Erythroblast (primary cell): Measurements from ENCODE around the gene ASPHD2.

Experiments
- GATA1 ChIP-seq: IDR thresholded peaks from 2 replicates; pipeline ENCODE4 v1.6.1; 2011; ENCODE audit warnings: low read depth, mild to moderate bottlenecking, control low read depth, low read length, moderate library complexity
- POLR2A ChIP-seq: IDR thresholded peaks from 2 replicates; pipeline ENCODE4 v1.6.1; 2011; ENCODE audit warnings: mild to moderate bottlenecking, low read length

DNA sequence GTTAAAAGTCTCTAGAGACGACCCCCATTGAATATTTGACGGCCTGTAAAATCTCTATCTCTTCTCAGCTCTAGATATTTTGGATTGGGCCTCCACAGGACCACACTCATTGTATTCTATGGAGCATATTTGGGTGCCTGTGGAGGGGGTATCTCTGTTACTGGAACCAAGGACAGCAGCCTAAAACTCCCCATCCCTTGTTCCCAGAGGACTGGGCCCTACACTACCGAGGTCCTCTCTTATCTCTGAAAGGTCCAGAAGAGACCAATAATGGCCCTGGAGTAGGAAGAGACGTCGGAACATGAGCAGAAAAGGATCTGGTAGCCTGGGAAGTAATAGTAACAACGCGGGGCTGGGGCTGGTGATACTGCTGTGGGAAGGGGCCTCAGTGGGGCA is 54.0 kb downstream of the ASPHD2 start:
- TF ChIP-seq POLR2A (no peak), GATA1 (no peak)
